SK-N-MC (cell line): Measurements from ENCODE around the gene TMEM119.

Experiments
- EZH2 ChIP-seq: fragments of 200-600 bp; sonication (generic); IDR thresholded peaks from one replicate; pipeline ENCODE4 v1.6.1; 2017; ENCODE audit warnings: antibody characterized with exemption
- FOXP2 ChIP-seq: optimal IDR thresholded peaks from 2 replicates; pipeline ENCODE3; 2011; ENCODE audit warnings: mild to moderate bottlenecking, moderate library complexity; ENCODE audit not compliant: insufficient read depth; ENCODE audit errors: extremely low read length, control extremely low read depth
- POLR2AphosphoS5 ChIP-seq: IDR thresholded peaks from 2 replicates; pipeline ENCODE4 v1.6.1; 2012; ENCODE audit warnings: mild to moderate bottlenecking, low read depth, low read length, borderline replicate concordance

DNA sequence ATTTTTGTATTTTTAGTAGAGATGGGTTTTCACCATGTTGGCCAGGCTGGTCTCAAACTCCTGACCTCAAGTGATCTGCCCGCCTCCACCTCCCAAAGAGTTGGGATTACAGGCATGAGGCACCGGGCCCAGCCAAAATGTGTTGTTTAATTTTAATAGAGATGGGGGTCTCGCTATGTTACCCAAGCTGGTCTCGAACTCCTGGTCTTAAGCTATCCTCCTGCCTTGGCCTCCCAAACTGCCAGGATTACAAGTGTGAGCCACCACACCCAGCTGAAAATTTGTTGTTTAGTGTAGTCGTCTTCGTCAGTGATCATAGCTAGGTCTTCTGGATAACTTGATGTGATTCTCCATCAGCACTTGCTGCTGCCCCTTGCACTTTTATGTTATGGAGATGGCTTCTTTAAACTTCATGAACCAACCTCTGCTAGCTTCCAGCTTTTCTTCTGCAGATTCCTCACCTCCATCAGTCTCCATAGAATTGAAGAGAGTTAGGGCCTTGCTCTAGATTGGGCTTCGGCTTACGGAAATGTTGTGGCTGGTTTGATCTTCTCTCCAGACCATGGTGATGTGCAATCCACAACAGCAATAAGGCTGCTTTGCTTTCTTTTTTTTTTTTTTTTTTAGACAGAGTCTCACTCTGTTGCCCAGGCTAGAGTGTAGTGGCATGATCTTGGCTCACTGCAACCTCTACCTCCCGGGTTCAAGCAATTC is 22.5 kb downstream of the TMEM119 start:
- TF ChIP-seq EZH2 (no peak), FOXP2 (no peak), POLR2AphosphoS5 (no peak)
